Measurements from ENCODE around the gene LDLRAD4.

Gene LDLRAD4

GRCh38 chr18:13397504-13398163 is 179.1 kb downstream of the LDLRAD4 start:
- Histone ChIP-seq H3K9ac (ENCODE audit: low read depth, low read length) (no peak overlapping the region), H3K27me3 (ENCODE audit: insufficient read depth, low read length, poor library complexity) (no peaks in the 10 kb centered on the region), H3K4me1 (ENCODE audit: insufficient read depth, low read length) (peaks cover 6% of the 10 kb centered on the region; the same call in 1 of the 2 replicates), H3K9me3 (ENCODE audit: insufficient read depth, low read length, severe bottlenecking) (no peaks in the 10 kb centered on the region), H3K4me2 (ENCODE audit: insufficient read depth, low read length) (no peak overlapping the region), H3K36me3 (ENCODE audit: insufficient read depth, low read length) (0 out of 2 replicates have a peak, but pooled peaks cover 7% of the 10 kb centered on the region), H3K79me2 (ENCODE audit: insufficient read depth, low read length) (no peaks in the 10 kb centered on the region), H4K20me1 (ENCODE audit: insufficient read depth, low read length) (no peaks in the 10 kb centered on the region; the same call in 1 of the 2 replicates), H2AFZ (ENCODE audit: low read depth, low read length) (no peak overlapping the region), H3K27ac (ENCODE audit: low read length) (no peak overlapping the region), H3K4me3 (ENCODE audit: low read depth in 1 of 2, low read length in 2 of 2) (no peak overlapping the region)
- no peak for TF ChIP-seq CTCF (IDR thresholded peaks at IDR 0.05; ENCODE audit: borderline replicate concordance, extremely low read depth, low read length, poor library complexity, severe bottlenecking)
- TF ChIP-seq EZH2 (IDR thresholded peaks at IDR 0.05; ENCODE audit: borderline replicate concordance, low read depth, low read length, severe bottlenecking), result no peak
- DNase-seq (no peak), ATAC-seq (ENCODE audit: insufficient read depth, low read depth) (no peak)

DNA sequence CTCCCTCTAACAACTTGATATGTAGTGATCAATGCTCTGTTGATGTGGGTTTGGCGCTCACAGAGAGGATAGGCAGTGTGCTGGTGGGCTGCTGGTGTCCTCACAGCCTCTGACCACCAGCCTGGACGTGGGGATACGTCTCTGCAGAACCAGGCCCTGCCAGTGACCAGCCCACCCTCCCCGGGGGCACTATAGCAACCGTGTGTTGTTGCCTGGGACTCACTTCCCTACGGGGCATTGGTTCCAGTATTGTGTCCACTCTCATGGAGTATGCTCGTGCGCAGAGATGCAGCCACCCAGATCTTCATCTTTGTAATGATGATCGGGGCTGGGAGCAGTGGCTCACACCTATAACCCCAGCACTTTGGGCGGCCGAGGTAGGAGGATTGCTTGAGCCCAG is 180.1 kb downstream of the LDLRAD4 start:
- Histone ChIP-seq H3K79me2 (ENCODE audit: insufficient read depth, low read length) (no peaks in the 10 kb centered on the region), H3K4me2 (ENCODE audit: insufficient read depth, low read length) (no peak overlapping the region), H4K20me1 (ENCODE audit: insufficient read depth, low read length) (no peaks in the 10 kb centered on the region; the same call in 1 of the 2 replicates), H3K36me3 (ENCODE audit: insufficient read depth, low read length) (0 out of 2 replicates have a peak, but pooled peaks cover 7% of the 10 kb centered on the region), H3K27me3 (ENCODE audit: insufficient read depth, low read length, poor library complexity) (no peaks in the 10 kb centered on the region), H3K9me3 (ENCODE audit: insufficient read depth, low read length, severe bottlenecking) (no peaks in the 10 kb centered on the region), H3K27ac (ENCODE audit: low read length) (no peak overlapping the region), H3K4me3 (ENCODE audit: low read depth in 1 of 2, low read length in 2 of 2) (no peak overlapping the region), H2AFZ (ENCODE audit: low read depth, low read length) (no peak overlapping the region), H3K9ac (ENCODE audit: low read depth, low read length) (no peak overlapping the region), H3K4me1 (ENCODE audit: insufficient read depth, low read length) (peaks cover 6% of the 10 kb centered on the region; the same call in 1 of the 2 replicates)
- no peak for ATAC-seq (ENCODE audit: insufficient read depth, low read depth)
- DNase-seq, result no peak
- TF ChIP-seq EZH2 (IDR thresholded peaks at IDR 0.05; ENCODE audit: borderline replicate concordance, low read depth, low read length, severe bottlenecking) (no peak), CTCF (IDR thresholded peaks at IDR 0.05; ENCODE audit: borderline replicate concordance, extremely low read depth, low read length, poor library complexity, severe bottlenecking) (no peak)

- TF ChIP-seq EZH2 (IDR thresholded peaks at IDR 0.05; ENCODE audit: borderline replicate concordance, low read depth, low read length, severe bottlenecking) (no peak), CTCF (IDR thresholded peaks at IDR 0.05; ENCODE audit: borderline replicate concordance, extremely low read depth, low read length, poor library complexity, severe bottlenecking) (no peak)
- H3K4me3 ChIP-seq (ENCODE audit: low read depth in 1 of 2, low read length in 2 of 2), result no peak overlapping the region
- no peaks in the 10 kb centered on the region for H3K9me3 ChIP-seq (ENCODE audit: insufficient read depth, low read length, severe bottlenecking)
- H3K79me2 ChIP-seq (ENCODE audit: insufficient read depth, low read length), result no peaks in the 10 kb centered on the region
- H3K27me3 ChIP-seq (ENCODE audit: insufficient read depth, low read length, poor library complexity), result no peaks in the 10 kb centered on the region
- no peak overlapping the region for H3K27ac ChIP-seq (ENCODE audit: low read length)
- DNase-seq (no peak), ATAC-seq (ENCODE audit: insufficient read depth, low read depth) (no peak)
- no peak overlapping the region for H2AFZ ChIP-seq (ENCODE audit: low read depth, low read length)
- H3K4me1 ChIP-seq (ENCODE audit: insufficient read depth, low read length), result peaks cover 6% of the 10 kb centered on the region; the same call in 1 of the 2 replicates
- 0 out of 2 replicates have a peak, but pooled peaks cover 7% of the 10 kb centered on the region for H3K36me3 ChIP-seq (ENCODE audit: insufficient read depth, low read length)
- no peak overlapping the region for H3K9ac ChIP-seq (ENCODE audit: low read depth, low read length)
- H4K20me1 ChIP-seq (ENCODE audit: insufficient read depth, low read length), result no peaks in the 10 kb centered on the region; the same call in 1 of the 2 replicates
- no peak overlapping the region for H3K4me2 ChIP-seq (ENCODE audit: insufficient read depth, low read length)
Measured at GRCh38 chr18:13399511-13399910, 181.0 kb downstream of the LDLRAD4 start.

Measured in DND-41 (cell line).